GM10847 (cell line): Measurements from ENCODE around the gene SPRYD7.

Experiments used
- POLR2A ChIP-seq: IDR thresholded peaks from 2 replicates; pipeline ENCODE4 v1.6.1; 2011; ENCODE audit not compliant: insufficient read length; ENCODE audit errors: extremely low read depth

SPRYD7 gene

GRCh38 chr13:49878682-49879081, 57.5 kb downstream of the SPRYD7 start:
- no peak for TF ChIP-seq POLR2A

DNA sequence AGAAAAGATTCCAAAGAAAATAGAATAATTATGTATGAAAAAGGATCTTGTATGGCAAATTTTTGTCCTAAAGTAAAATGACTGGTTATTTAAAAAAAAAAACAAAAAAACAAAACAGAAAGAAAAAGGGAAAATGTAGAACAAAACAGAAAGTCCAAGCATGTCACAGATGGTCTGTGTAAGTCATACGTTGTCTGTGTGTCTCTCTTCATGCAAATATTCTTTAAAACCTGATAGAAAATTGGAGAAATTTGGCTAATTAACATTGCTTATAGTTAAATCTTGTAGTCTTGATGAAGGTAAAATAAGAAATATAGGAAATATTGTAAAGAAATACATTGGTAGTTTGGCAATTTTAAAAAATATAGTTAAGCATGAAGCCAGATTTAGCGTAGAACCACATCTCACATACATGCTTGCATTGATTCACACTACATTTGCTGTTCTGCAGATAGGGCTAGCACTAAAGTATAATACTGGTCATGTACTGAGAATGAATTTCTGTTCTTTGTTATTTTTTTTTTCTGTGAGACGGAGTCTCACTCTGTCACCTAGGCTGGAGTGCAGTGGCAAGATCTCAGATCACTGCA, 58.4 kb downstream of the SPRYD7 start:
- no peak for TF ChIP-seq POLR2A

DNA sequence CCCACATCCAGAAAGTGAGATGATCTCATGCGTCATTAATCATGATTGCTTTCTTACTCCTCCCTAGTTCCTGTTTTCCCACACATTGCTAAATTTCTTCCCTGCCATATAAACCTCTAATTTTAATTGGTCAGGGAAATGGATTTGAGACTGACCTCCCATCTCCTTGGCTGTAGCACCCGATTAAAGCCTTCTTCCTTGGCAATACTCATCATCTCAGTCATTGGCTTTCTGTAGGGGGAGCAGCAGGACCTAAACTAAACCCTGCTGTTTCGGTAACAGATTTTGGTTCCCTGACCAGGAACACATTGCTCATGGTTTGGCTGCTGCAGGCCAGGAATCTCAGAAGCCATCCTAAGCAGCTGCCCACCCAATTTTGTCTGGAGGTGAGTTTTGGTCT, 61.7 kb downstream of the SPRYD7 start:
- TF ChIP-seq POLR2A, result no peak

DNA sequence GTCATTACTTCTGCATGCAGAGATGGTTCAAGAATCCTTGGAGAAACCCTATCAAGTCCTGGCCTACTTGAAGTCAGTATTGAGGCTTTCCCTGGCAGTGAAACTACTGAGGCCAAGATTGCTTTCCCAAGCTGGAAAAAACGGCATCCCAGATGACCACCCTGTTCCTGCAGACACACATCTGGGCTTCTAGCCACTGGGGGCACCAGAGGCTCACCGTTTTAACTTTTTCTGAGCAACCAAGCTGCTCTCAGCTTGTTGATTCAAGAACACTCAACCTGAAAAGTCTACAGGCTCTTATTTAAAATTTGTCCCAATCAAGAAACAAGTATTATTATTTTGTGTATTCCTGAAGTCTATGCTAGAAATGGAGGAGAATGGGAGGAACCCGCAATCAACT, 66.6 kb downstream of the SPRYD7 start:
- TF ChIP-seq POLR2A, result no peak

DNA sequence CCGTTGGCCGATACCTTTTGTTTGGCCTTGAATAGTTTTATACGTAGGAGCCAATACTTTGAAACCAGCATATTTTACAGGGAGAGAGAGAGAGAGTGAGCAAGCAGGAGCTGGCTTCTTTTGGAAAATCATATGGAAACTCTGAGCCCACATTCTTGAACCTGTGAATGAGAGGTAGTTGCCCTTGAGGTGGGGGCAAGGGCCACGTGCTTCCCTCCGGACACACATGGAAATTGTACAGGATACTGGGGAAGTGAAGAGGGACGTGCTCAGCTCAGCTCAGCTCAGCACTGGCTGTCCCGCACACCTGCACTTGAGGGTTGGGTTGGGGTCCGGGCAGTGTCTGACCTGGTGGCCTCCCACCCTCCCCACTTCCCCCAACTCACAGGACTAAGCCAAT, 68.3 kb downstream of the SPRYD7 start:
- no peak for TF ChIP-seq POLR2A

DNA sequence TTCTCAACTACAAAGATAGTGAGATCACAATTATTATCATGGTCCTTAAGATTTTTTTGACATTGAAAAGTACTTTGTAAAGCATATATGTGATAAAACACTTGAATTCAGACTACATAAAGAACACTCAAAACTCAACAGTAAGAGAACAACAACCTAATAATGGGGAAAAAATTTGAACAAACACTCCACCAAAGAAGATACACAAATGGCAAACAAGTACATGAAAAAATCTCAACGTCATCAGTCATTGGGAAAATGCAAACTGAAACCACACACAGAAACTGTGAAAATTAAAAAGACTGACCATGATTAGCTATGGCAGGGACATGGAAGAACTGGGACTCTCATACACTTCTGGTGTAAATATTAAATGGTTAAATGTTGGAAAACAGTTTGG, 70.9 kb downstream of the SPRYD7 start:
- no peak for TF ChIP-seq POLR2A

GRCh38 chr13:49864509-49864908, 71.6 kb downstream of the SPRYD7 start:
- TF ChIP-seq POLR2A, result no peak
